Adipocyte (in vitro differentiated cells): ENCODE measurements around the gene DPF1.
"Not testable (repeated sequence)": the region's sequence is repeated elsewhere in the genome, so short reads cannot be mapped to it uniquely, and the experiment has no call there.

Experiments
- DNase-seq: peaks from one replicate; pipeline ENCODE4 v3.0.0-alpha.2; 2015; ENCODE audit warnings: low read depth
- H3K27me3 ChIP-seq: replicated peaks from 2 replicates; pipeline ENCODE4 v1.7.0; 2013; ENCODE audit warnings: mild to moderate bottlenecking, low read length, moderate library complexity; ENCODE audit not compliant: control insufficient read depth, insufficient read depth
- H3K36me3 ChIP-seq: 2 replicates; pipeline ENCODE4 v1.7.0; 2013; ENCODE audit warnings: low read length, mild to moderate bottlenecking, moderate library complexity; ENCODE audit not compliant: control insufficient read depth, insufficient read depth, severe bottlenecking
- H3K4me1 ChIP-seq: 2 replicates; pipeline ENCODE4 v1.7.0; 2013; ENCODE audit warnings: mild to moderate bottlenecking, low read length, moderate library complexity; ENCODE audit not compliant: control insufficient read depth, insufficient read depth
- H3K4me3 ChIP-seq: 2 replicates; pipeline ENCODE4 v1.7.0; 2013; ENCODE audit warnings: mild to moderate bottlenecking, low read length, moderate library complexity
- H3K9ac ChIP-seq: 2 replicates; pipeline ENCODE4 v1.7.0; 2013; ENCODE audit warnings: mild to moderate bottlenecking, low read length, moderate library complexity
- H3K9me3 ChIP-seq: 2 replicates; pipeline ENCODE4 v1.7.0; 2013; ENCODE audit warnings: mild to moderate bottlenecking, low read length, moderate library complexity; ENCODE audit not compliant: control insufficient read depth

DPF1 gene

GRCh38 chr19:38228491-38229439, 4.7 kb upstream of the DPF1 start:
- DNase-seq = peak; percentile 38
- no peak overlapping the region for H3K9ac ChIP-seq
- no peak overlapping the region for H3K4me3 ChIP-seq
- no peaks in the 10 kb centered on the region for H3K9me3 ChIP-seq
- H3K27me3 ChIP-seq = peaks cover 19% of the 10 kb centered on the region
- H3K4me1 ChIP-seq = no peaks in the 10 kb centered on the region
- no peaks in the 10 kb centered on the region for H3K36me3 ChIP-seq

- no peak for DNase-seq
- peaks cover 3% of the 10 kb centered on the region for H3K4me1 ChIP-seq
- no peak overlapping the region for H3K9ac ChIP-seq
- H3K36me3 ChIP-seq = no peaks in the 10 kb centered on the region
- H3K9me3 ChIP-seq = no peaks in the 10 kb centered on the region
- H3K27me3 ChIP-seq = peaks cover 19% of the 10 kb centered on the region
- H3K4me3 ChIP-seq = no peak overlapping the region
These were observed 4.0 kb upstream of the DPF1 start for GRCh38 chr19:38228005-38228377.

DNA sequence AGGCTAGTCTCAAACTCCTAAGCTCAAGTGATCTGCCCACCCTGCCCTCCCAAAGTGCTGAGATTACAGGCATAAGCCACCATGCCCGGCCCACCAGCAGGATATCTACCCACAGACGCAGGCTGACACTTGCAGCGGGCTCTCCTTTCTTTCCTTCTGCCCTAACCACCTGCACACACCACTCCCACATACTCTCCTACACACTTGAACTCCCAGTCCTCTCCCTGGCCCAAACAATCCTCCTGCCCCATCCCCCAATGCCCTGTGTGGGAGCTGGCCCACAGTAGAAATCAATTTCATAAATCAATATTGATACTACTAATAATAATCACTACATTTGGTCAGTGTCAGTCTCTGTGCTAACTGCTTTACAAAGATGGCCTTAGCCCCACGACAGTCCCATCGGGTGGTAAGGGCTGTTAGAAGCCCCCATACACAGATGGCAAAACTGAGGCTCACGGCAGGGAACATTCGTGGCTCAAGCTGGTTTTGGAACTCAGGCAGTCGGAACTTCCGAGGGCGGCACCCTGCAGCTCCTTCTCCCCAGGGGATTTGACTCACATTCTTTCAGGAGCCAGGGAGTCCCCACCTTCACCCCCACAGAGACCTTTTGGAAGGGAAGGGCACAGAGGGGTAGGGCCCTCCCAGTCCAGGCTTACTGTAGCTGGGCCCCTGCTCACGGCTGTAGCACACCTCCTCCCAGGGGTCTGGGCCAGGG, 3.4 kb upstream of the DPF1 start:
- H3K4me1 ChIP-seq = peaks cover 3% of the 10 kb centered on the region
- DNase-seq = no peak
- H3K36me3 ChIP-seq = no peaks in the 10 kb centered on the region
- peaks cover 19% of the 10 kb centered on the region for H3K27me3 ChIP-seq
- no peak overlapping the region for H3K9ac ChIP-seq
- no peaks in the 10 kb centered on the region for H3K9me3 ChIP-seq
- H3K4me3 ChIP-seq = no peak overlapping the region

GRCh38 chr19:38224863-38225218, 819 bp upstream of the DPF1 start:
- H3K9me3 ChIP-seq, DNase-seq, H3K36me3 ChIP-seq, H3K4me3 ChIP-seq, H3K4me1 ChIP-seq, H3K9ac ChIP-seq: not testable (repeated sequence)
- H3K27me3 ChIP-seq = peaks cover 10% of the 10 kb centered on the region

- Histone ChIP-seq H3K9me3 (no peaks in the 10 kb centered on the region), H3K9ac (peak overlapping the region; percentile 34), H3K27me3 (peaks cover 7% of the 10 kb centered on the region), H3K36me3 (no peaks in the 10 kb centered on the region), H3K4me3 (peak overlapping the region; percentile 66), H3K4me1 (peaks cover 3% of the 10 kb centered on the region)
- DNase-seq = no peak
These were observed 407 bp downstream of the DPF1 start for GRCh38 chr19:38223617-38224013.

GRCh38 chr19:38223119-38223523, 901 bp downstream of the DPF1 start:
- H3K4me1 ChIP-seq = peaks cover 3% of the 10 kb centered on the region
- H3K9ac ChIP-seq = no peak overlapping the region
- no peak overlapping the region for H3K4me3 ChIP-seq
- peaks cover 7% of the 10 kb centered on the region for H3K27me3 ChIP-seq
- no peak for DNase-seq
- H3K36me3 ChIP-seq = no peaks in the 10 kb centered on the region
- H3K9me3 ChIP-seq = no peaks in the 10 kb centered on the region

GRCh38 chr19:38221919-38222830, 1.8 kb downstream of the DPF1 start:
- Histone ChIP-seq H3K27me3 (no peaks in the 10 kb centered on the region), H3K4me3 (no peak overlapping the region), H3K4me1 (peaks cover 3% of the 10 kb centered on the region), H3K9ac (no peak overlapping the region), H3K36me3 (no peaks in the 10 kb centered on the region), H3K9me3 (no peaks in the 10 kb centered on the region)
- DNase-seq = no peak

GRCh38 chr19:38221421-38221820, 2.6 kb downstream of the DPF1 start:
- no peak for DNase-seq
- Histone ChIP-seq H3K9me3 (no peaks in the 10 kb centered on the region), H3K4me3 (no peak overlapping the region), H3K36me3 (no peaks in the 10 kb centered on the region), H3K9ac (no peak overlapping the region), H3K4me1 (peaks cover 3% of the 10 kb centered on the region), H3K27me3 (no peaks in the 10 kb centered on the region)

GRCh38 chr19:38219221-38219620, 4.8 kb downstream of the DPF1 start:
- Histone ChIP-seq H3K27me3 (no peaks in the 10 kb centered on the region), H3K4me3 (no peak overlapping the region), H3K4me1 (peaks cover 3% of the 10 kb centered on the region), H3K36me3 (no peaks in the 10 kb centered on the region), H3K9ac (no peak overlapping the region), H3K9me3 (no peaks in the 10 kb centered on the region)
- no peak for DNase-seq

DNA sequence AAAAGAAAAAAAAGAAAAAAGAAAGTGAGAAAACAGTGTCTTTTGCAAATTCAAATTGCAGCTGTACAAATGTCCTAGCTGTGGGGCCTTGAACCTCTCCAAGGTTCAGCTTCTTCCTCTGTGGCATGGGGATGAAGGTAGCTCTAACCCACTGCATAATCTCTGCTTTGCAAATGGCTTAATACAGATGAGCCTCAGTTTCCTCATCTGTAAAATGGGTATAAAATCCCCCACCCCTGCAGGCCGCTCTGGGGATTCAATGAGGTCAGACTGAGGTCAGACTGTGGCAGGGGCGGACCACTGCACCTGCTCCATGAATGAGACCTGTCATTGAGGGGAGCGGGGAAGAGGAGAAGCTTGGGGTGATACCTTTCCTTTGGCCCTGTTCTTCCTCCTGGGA, 5.8 kb downstream of the DPF1 start:
- no peaks in the 10 kb centered on the region for H3K9me3 ChIP-seq
- H3K27me3 ChIP-seq = no peaks in the 10 kb centered on the region
- no peak for DNase-seq
- no peaks in the 10 kb centered on the region for H3K36me3 ChIP-seq
- no peaks in the 10 kb centered on the region for H3K4me1 ChIP-seq
- no peak overlapping the region for H3K4me3 ChIP-seq
- no peak overlapping the region for H3K9ac ChIP-seq
